SK-N-SH treated with all-trans-retinoic acid at 6 μM for 48 hours (cell line): ENCODE results near the gene SPTY2D1.

ENCODE experiments used
- ARNTL ChIP-seq: fragments of 450-650 bp; formaldehyde crosslinking; IDR thresholded peaks from 2 replicates; pipeline ENCODE4 v1.5.0; 2020; ENCODE audit warnings: low read depth, mild to moderate bottlenecking, moderate library complexity, borderline replicate concordance
- BACH2 ChIP-seq: fragments of 250-450 bp; sonication (Bioruptor Pico); IDR thresholded peaks from 2 replicates; pipeline ENCODE4 v1.9.0; 2021; ENCODE audit warnings: mild to moderate bottlenecking, borderline replicate concordance
- ESRRG ChIP-seq: fragments of 250-450 bp; sonication (Bioruptor Pico); IDR thresholded peaks from 2 replicates; pipeline ENCODE4 v1.6.1; 2021; ENCODE audit warnings: mild to moderate bottlenecking
- ISL1 ChIP-seq: fragments of 250-450 bp; sonication (Bioruptor Pico); IDR thresholded peaks from 2 replicates; pipeline ENCODE4 v2.1.2; 2022; ENCODE audit warnings: mild to moderate bottlenecking, moderate library complexity
- PPARA ChIP-seq: fragments of 250-450 bp; sonication (Bioruptor Pico); IDR thresholded peaks from 2 replicates; pipeline ENCODE4 v1.5.0; 2020; ENCODE audit warnings: mild to moderate bottlenecking, borderline replicate concordance
- RARB ChIP-seq: fragments of 250-450 bp; sonication (Bioruptor Pico); IDR thresholded peaks from 2 replicates; pipeline ENCODE4 v1.8.0; 2021; ENCODE audit warnings: mild to moderate bottlenecking, moderate library complexity
- SNAI2 ChIP-seq: fragments of 250-450 bp; sonication (Bioruptor Pico); IDR thresholded peaks from 2 replicates; pipeline ENCODE4 v1.5.0; 2020; ENCODE audit warnings: mild to moderate bottlenecking, moderate library complexity
- ZFP30 ChIP-seq: fragments of 450-650 bp; formaldehyde crosslinking; IDR thresholded peaks from 2 replicates; pipeline ENCODE4 v1.5.0; 2022; ENCODE audit warnings: mild to moderate bottlenecking, moderate library complexity
- ZNF565 ChIP-seq: fragments of 450-650 bp; formaldehyde crosslinking; conservative IDR thresholded peaks from 2 replicates; pipeline ENCODE4 v1.5.0; 2020; ENCODE audit warnings: low read depth, mild to moderate bottlenecking, moderate library complexity
- ZNF8 ChIP-seq: fragments of 450-650 bp; formaldehyde crosslinking; IDR thresholded peaks from 2 replicates; pipeline ENCODE4 v1.5.0; 2020; ENCODE audit warnings: mild to moderate bottlenecking, moderate library complexity
- TF ChIP-seq, protein P1 (sequence below): fragments of 250-450 bp; sonication (Bioruptor Pico); IDR thresholded peaks from 2 replicates; pipeline ENCODE4 v1.8.0; 2020; ENCODE audit warnings: mild to moderate bottlenecking, moderate library complexity, borderline replicate concordance
- TF ChIP-seq, protein P2 (sequence below): fragments of 250-450 bp; sonication (Bioruptor Pico); IDR thresholded peaks from 2 replicates; pipeline ENCODE4 v1.5.1; 2020; ENCODE audit warnings: low read depth, mild to moderate bottlenecking, moderate library complexity
- TF ChIP-seq, protein P3 (sequence below): fragments of 250-450 bp; sonication (Bioruptor Pico); IDR thresholded peaks from 2 replicates; pipeline ENCODE4 v1.5.1; 2021; ENCODE audit warnings: mild to moderate bottlenecking, moderate library complexity
- TF ChIP-seq, protein P4 (sequence below): fragments of 250-450 bp; sonication (Bioruptor Pico); IDR thresholded peaks from 2 replicates; pipeline ENCODE4 v1.8.0; 2021; ENCODE audit warnings: low read depth, mild to moderate bottlenecking, moderate library complexity, borderline replicate concordance

DNA sequence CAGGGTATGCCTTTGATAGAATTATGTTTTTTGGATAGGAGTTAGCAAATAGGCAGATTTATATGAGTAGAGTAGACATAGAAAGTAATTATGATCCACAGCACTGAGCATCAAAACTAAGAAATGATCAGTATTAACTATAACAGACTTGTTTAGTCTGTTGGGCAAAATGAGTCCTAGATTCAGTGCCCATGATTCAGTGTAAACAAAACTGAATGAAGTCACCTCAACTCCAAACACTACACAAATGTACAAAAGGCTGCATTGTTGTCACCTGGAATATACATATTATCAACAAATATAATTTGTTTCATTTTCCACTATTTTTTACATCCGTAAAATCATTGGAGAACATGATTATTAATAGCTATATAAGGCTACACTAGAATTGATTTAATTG lies 52.3 kb downstream of the SPTY2D1 start:
- TF ChIP-seq, protein P1, sequence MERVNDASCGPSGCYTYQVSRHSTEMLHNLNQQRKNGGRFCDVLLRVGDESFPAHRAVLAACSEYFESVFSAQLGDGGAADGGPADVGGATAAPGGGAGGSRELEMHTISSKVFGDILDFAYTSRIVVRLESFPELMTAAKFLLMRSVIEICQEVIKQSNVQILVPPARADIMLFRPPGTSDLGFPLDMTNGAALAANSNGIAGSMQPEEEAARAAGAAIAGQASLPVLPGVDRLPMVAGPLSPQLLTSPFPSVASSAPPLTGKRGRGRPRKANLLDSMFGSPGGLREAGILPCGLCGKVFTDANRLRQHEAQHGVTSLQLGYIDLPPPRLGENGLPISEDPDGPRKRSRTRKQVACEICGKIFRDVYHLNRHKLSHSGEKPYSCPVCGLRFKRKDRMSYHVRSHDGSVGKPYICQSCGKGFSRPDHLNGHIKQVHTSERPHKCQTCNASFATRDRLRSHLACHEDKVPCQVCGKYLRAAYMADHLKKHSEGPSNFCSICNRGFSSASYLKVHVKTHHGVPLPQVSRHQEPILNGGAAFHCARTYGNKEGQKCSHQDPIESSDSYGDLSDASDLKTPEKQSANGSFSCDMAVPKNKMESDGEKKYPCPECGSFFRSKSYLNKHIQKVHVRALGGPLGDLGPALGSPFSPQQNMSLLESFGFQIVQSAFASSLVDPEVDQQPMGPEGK (CRISPR knock-in tag) = no peak
- TF ChIP-seq ZNF8 (CRISPR knock-in tag) (no peak), ZFP30 (CRISPR knock-in tag) (no peak), RARB (no peak), ARNTL (CRISPR knock-in tag) (no peak), BACH2 (CRISPR knock-in tag) (no peak), ZNF565 (CRISPR knock-in tag) (no peak), SNAI2 (CRISPR knock-in tag) (no peak), PPARA (no peak), ESRRG (no peak), ISL1 (CRISPR knock-in tag) (no peak)
- TF ChIP-seq, protein P2, sequence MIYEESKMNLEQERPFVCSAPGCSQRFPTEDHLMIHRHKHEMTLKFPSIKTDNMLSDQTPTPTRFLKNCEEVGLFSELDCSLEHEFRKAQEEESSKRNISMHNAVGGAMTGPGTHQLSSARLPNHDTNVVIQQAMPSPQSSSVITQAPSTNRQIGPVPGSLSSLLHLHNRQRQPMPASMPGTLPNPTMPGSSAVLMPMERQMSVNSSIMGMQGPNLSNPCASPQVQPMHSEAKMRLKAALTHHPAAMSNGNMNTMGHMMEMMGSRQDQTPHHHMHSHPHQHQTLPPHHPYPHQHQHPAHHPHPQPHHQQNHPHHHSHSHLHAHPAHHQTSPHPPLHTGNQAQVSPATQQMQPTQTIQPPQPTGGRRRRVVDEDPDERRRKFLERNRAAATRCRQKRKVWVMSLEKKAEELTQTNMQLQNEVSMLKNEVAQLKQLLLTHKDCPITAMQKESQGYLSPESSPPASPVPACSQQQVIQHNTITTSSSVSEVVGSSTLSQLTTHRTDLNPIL = no peak
- TF ChIP-seq, protein P3, sequence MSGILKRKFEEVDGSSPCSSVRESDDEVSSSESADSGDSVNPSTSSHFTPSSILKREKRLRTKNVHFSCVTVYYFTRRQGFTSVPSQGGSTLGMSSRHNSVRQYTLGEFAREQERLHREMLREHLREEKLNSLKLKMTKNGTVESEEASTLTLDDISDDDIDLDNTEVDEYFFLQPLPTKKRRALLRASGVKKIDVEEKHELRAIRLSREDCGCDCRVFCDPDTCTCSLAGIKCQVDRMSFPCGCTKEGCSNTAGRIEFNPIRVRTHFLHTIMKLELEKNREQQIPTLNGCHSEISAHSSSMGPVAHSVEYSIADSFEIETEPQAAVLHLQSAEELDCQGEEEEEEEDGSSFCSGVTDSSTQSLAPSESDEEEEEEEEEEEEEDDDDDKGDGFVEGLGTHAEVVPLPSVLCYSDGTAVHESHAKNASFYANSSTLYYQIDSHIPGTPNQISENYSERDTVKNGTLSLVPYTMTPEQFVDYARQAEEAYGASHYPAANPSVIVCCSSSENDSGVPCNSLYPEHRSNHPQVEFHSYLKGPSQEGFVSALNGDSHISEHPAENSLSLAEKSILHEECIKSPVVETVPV (CRISPR knock-in tag) = no peak
- TF ChIP-seq, protein P4, sequence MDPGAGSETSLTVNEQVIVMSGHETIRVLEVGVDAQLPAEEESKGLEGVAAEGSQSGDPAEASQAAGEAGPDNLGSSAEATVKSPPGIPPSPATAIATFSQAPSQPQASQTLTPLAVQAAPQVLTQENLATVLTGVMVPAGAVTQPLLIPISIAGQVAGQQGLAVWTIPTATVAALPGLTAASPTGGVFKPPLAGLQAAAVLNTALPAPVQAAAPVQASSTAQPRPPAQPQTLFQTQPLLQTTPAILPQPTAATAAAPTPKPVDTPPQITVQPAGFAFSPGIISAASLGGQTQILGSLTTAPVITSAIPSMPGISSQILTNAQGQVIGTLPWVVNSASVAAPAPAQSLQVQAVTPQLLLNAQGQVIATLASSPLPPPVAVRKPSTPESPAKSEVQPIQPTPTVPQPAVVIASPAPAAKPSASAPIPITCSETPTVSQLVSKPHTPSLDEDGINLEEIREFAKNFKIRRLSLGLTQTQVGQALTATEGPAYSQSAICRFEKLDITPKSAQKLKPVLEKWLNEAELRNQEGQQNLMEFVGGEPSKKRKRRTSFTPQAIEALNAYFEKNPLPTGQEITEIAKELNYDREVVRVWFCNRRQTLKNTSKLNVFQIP = no peak
